GM12878 (cell line): ENCODE results near the gene RAPGEF1. TPM values are rescaled to one million over a fixed set of nuclear protein-coding genes. Genes with fewer than 3 reads are reported as not detected.

Experiments
- ASH2L ChIP-seq: fragments of 300-600, 200-600 bp; sonication (generic); IDR thresholded peaks from 2 replicates; pipeline ENCODE4 v1.6.1; 2017; ENCODE audit warnings: low read depth, mild to moderate bottlenecking, borderline replicate concordance
- BCL11A ChIP-seq: IDR thresholded peaks from 2 replicates; pipeline ENCODE4 v1.6.1; 2011; ENCODE audit warnings: low read depth, low read length
- BCLAF1 ChIP-seq: fragments of 450-650 bp; IDR thresholded peaks from 2 replicates; pipeline ENCODE4 v1.6.1; 2017; ENCODE audit warnings: antibody characterized with exemption, mild to moderate bottlenecking, moderate library complexity
- BRCA1 ChIP-seq: IDR thresholded peaks from 2 replicates; pipeline ENCODE4 v1.6.1; 2011; ENCODE audit warnings: low read depth, low read length, improper control_type of control experiment
- CHD2 ChIP-seq: IDR thresholded peaks from 2 replicates; pipeline ENCODE4 v1.6.1; 2011; ENCODE audit warnings: low read depth, low read length, improper control_type of control experiment, borderline replicate concordance
- EED ChIP-seq: sonication (generic); IDR thresholded peaks from 2 replicates; pipeline ENCODE4 v1.6.1; 2016; ENCODE audit warnings: antibody characterized with exemption, low read depth
- ETV6 ChIP-seq, 2 experiments: fragments of 450-650 bp in 1 of 2; IDR thresholded peaks in 1 of 2; conservative IDR thresholded peaks in 1 of 2; 2 replicates each; pipeline ENCODE4 v1.6.1; 2014; ENCODE audit warnings: antibody characterized with exemption in 1 of 2, borderline replicate concordance in 1 of 2, low read depth in 1 of 2, mild to moderate bottlenecking in 1 of 2, moderate library complexity in 1 of 2
- FOXM1 ChIP-seq: IDR thresholded peaks from 2 replicates; pipeline ENCODE4 v1.6.1; 2012; ENCODE audit warnings: low read depth, mild to moderate bottlenecking, inconsistent platforms, low read length, moderate library complexity
- GABPA ChIP-seq: IDR thresholded peaks from 2 replicates; pipeline ENCODE4 v1.6.1; 2014; ENCODE audit warnings: antibody characterized with exemption, low read depth, mild to moderate bottlenecking, inconsistent platforms
- HSF1 ChIP-seq: fragments of 150-350 bp; IDR thresholded peaks from 2 replicates; pipeline ENCODE4 v1.6.1; 2014; ENCODE audit warnings: mild to moderate bottlenecking, low read depth, low read length
- JUNB ChIP-seq: IDR thresholded peaks from 2 replicates; pipeline ENCODE4 v1.6.1; 2016; ENCODE audit warnings: antibody characterized with exemption, mild to moderate bottlenecking
- KLF5 ChIP-seq: fragments of 450-650 bp; IDR thresholded peaks from 2 replicates; pipeline ENCODE4 v1.6.1; 2014; ENCODE audit warnings: mild to moderate bottlenecking; ENCODE audit not compliant: partially characterized antibody
- MAX ChIP-seq: IDR thresholded peaks from 2 replicates; pipeline ENCODE4 v1.6.1; 2012; ENCODE audit warnings: low read depth, low read length, improper control_type of control experiment
- MEF2B ChIP-seq: fragments of 450-650 bp; IDR thresholded peaks from 2 replicates; pipeline ENCODE4 v1.6.1; 2018; ENCODE audit warnings: mild to moderate bottlenecking, moderate library complexity; ENCODE audit not compliant: partially characterized antibody, poor library complexity, severe bottlenecking
- MTA2 ChIP-seq: fragments of 450-650 bp; IDR thresholded peaks from 2 replicates; pipeline ENCODE4 v1.6.1; 2016; ENCODE audit warnings: low read depth, mild to moderate bottlenecking, moderate library complexity
- NR2C1 ChIP-seq: fragments of 450-650 bp; IDR thresholded peaks from 2 replicates; pipeline ENCODE4 v1.6.1; 2017; ENCODE audit warnings: antibody characterized with exemption, mild to moderate bottlenecking, moderate library complexity
- SMAD5 ChIP-seq: IDR thresholded peaks from 2 replicates; pipeline ENCODE4 v1.6.1; 2016; ENCODE audit warnings: antibody characterized with exemption, low read depth
- SPI1 ChIP-seq: IDR thresholded peaks from 2 replicates; pipeline ENCODE4 v1.6.1; 2011; ENCODE audit warnings: low read depth, mild to moderate bottlenecking, low read length, moderate library complexity, borderline replicate concordance; ENCODE audit not compliant: insufficient read depth
- TCF7 ChIP-seq: IDR thresholded peaks from 2 replicates; pipeline ENCODE4 v1.6.1; 2014; ENCODE audit warnings: antibody characterized with exemption, borderline replicate concordance
- YBX1 ChIP-seq: fragments of 450-650 bp; IDR thresholded peaks from 2 replicates; pipeline ENCODE4 v1.6.1; 2016; ENCODE audit warnings: antibody characterized with exemption
- ZNF207 ChIP-seq: fragments of 450-650 bp; IDR thresholded peaks from 2 replicates; pipeline ENCODE4 v1.6.1; 2014; ENCODE audit warnings: antibody characterized with exemption, mild to moderate bottlenecking, borderline replicate concordance
- ZNF217 ChIP-seq: fragments of 450-650 bp; IDR thresholded peaks from 2 replicates; pipeline ENCODE4 v1.6.1; 2017; ENCODE audit warnings: antibody characterized with exemption, mild to moderate bottlenecking
- ZNF384 ChIP-seq: IDR thresholded peaks from 2 replicates; pipeline ENCODE4 v1.6.1; 2012; ENCODE audit warnings: low read depth, mild to moderate bottlenecking, low read length, improper control_type of control experiment, borderline replicate concordance
- ZNF687 ChIP-seq: fragments of 450-650 bp; IDR thresholded peaks from 2 replicates; pipeline ENCODE4 v1.6.1; 2017; ENCODE audit warnings: mild to moderate bottlenecking, moderate library complexity
- polyA plus RNA-seq, 11 experiments: library from polyadenylated mRNA; depleted of rRNA in 4 of 11; unstranded in 6 of 11; stranded (reverse) in 5 of 11; fragments of >200 nt; fragmentation: Nextera tagmentation in 4 of 11; fragmentation: Illumina TruSeq in 1 of 11; extraction: Ambion mirVana in 4 of 11; extraction: Trizol in 1 of 11; gene quantifications; 1 replicate in 1 of 11; 2 replicates in 10 of 11; pipeline versions ENCODE4 v1.2.1 to v1.2.3, GENCODE V29; 2011 to 2016; ENCODE audit warnings: inconsistent platforms in 2 of 11, missing spikeins in 2 of 11, low read depth in 1 of 11
- total RNA-seq, 4 experiments: library from RNA; depleted of rRNA in 3 of 4; stranded (reverse); fragments of >200 nt in 3 of 4; fragmentation: Illumina TruSeq in 1 of 4; extraction: Trizol in 1 of 4; gene quantifications; 2 replicates each; pipeline versions ENCODE4 v1.2.1 to v1.2.3, GENCODE V29; 2013 to 2021

The RAPGEF1 gene
- total and polyA plus RNA-seq, 10 of the 15 experiments (the other 5 are each of a cell fraction or from before 2014, with no cell fraction given), result 0.42 to 113 (median 45.9) TPM

- peak in 1 of 2 experiments; percentile 32; a peak in 1 of 4 replicates for TF ChIP-seq ETV6 (conservative IDR thresholded peaks at IDR 0.05 in 1 of 2, IDR thresholded peaks at IDR 0.05 in 1 of 2; ENCODE audit: borderline replicate concordance in 1 of 2, low read depth in 1 of 2)
- TF ChIP-seq HSF1, result no peak
- no peak for TF ChIP-seq YBX1
- no peak for TF ChIP-seq SMAD5
- TF ChIP-seq BRCA1, result no peak
- no peak for TF ChIP-seq GABPA
- TF ChIP-seq EED, result peak; percentile 83
- no peak for TF ChIP-seq ZNF207
- no peak for TF ChIP-seq ZNF687
- TF ChIP-seq ZNF384, result no peak
- no peak for TF ChIP-seq NR2C1
- no peak for TF ChIP-seq CHD2
- TF ChIP-seq MTA2, result no peak
- TF ChIP-seq BCLAF1, result no peak
- no peak for TF ChIP-seq MAX
- TF ChIP-seq SPI1, result no peak
- TF ChIP-seq FOXM1, result no peak
- TF ChIP-seq ZNF217, result no peak
- TF ChIP-seq JUNB, result peak; percentile 79
- TF ChIP-seq KLF5, result no peak
- TF ChIP-seq BCL11A, result no peak
- no peak for TF ChIP-seq MEF2B
- TF ChIP-seq TCF7, result no peak
- no peak for TF ChIP-seq ASH2L
Measured at GRCh38 chr9:131642496-131643083, 97.3 kb downstream of the RAPGEF1 start (continued).
